Measurements from ENCODE around the gene IPO13.

The IPO13 gene

GRCh38 chr1:43981135-43981491, 34.4 kb downstream of the IPO13 start:
- DNase-seq (ENCODE audit: extremely low read depth, insufficient read length): no peak
- H3K4me3 ChIP-seq (replicated peaks; ENCODE audit: low read depth, low read length): no peak overlapping the region
- no peaks in the 10 kb centered on the region for H3K27me3 ChIP-seq (replicated peaks; ENCODE audit: control insufficient read depth, insufficient read depth, low read length)
- H3K36me3 ChIP-seq (ENCODE audit: control insufficient read depth, insufficient read depth, low read length): peaks cover 16% of the 10 kb centered on the region
- no peak for TF ChIP-seq CTCF (IDR thresholded peaks at IDR 0.05; ENCODE audit: insufficient read depth, low read length, poor library complexity, severe bottlenecking)

DNA sequence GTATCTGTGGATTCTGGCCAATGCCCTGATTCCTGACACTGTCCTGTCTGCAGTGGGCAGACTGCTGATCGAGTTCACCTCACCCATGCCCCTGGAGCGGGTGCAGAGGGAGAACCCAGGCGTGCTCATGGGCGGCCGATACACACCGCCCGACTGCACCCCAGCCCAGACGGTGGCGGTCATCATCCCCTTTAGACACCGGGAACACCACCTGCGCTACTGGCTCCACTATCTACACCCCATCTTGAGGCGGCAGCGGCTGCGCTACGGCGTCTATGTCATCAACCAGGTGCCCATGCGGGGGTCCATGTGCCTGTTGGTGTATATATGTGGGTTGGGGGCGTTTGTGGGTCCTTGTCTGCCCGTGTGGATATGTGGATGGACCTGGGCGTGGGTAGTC, 34.9 kb downstream of the IPO13 start:
- Histone ChIP-seq H3K36me3 (ENCODE audit: control insufficient read depth, insufficient read depth, low read length) (peaks cover 16% of the 10 kb centered on the region), H3K27me3 (replicated peaks; ENCODE audit: control insufficient read depth, insufficient read depth, low read length) (no peaks in the 10 kb centered on the region), H3K4me3 (replicated peaks; ENCODE audit: low read depth, low read length) (no peak overlapping the region)
- DNase-seq (ENCODE audit: extremely low read depth, insufficient read length): no peak
- no peak for TF ChIP-seq CTCF (IDR thresholded peaks at IDR 0.05; ENCODE audit: insufficient read depth, low read length, poor library complexity, severe bottlenecking)

DNA sequence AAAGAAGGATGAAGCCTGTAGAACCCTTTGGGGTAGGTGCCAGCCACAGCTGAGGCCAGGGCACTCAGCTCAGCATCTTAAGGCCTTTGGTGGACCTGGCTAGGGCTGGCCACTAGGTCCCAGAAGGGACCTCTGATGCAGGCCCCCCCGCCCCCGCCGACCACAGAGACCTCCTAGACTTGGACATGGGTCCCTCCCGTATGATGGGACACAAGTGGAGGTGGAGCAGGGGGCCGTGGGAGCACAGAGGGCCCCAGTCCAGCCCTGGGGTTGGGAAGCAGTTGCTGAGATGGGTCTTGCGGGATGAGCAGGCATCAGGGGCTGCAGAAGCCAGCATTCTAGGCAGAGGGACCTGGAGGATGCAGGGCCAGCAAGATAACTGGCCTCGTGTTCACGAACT, 35.5 kb downstream of the IPO13 start:
- no peak for DNase-seq (ENCODE audit: extremely low read depth, insufficient read length)
- H3K36me3 ChIP-seq (ENCODE audit: control insufficient read depth, insufficient read depth, low read length): peaks cover 12% of the 10 kb centered on the region
- TF ChIP-seq CTCF (IDR thresholded peaks at IDR 0.05; ENCODE audit: insufficient read depth, low read length, poor library complexity, severe bottlenecking): no peak

GRCh38 chr1:43982808-43983207, 36.1 kb downstream of the IPO13 start:
- Histone ChIP-seq H3K36me3 (ENCODE audit: control insufficient read depth, insufficient read depth, low read length) (peaks cover 10% of the 10 kb centered on the region), H3K4me3 (replicated peaks; ENCODE audit: low read depth, low read length) (no peak overlapping the region), H3K27me3 (replicated peaks; ENCODE audit: control insufficient read depth, insufficient read depth, low read length) (no peaks in the 10 kb centered on the region)
- TF ChIP-seq CTCF (IDR thresholded peaks at IDR 0.05; ENCODE audit: insufficient read depth, low read length, poor library complexity, severe bottlenecking): no peak
- no peak for DNase-seq (ENCODE audit: extremely low read depth, insufficient read length)

More for the DNA sequence above, 35.5 kb downstream of the IPO13 start:
- Histone ChIP-seq H3K27me3 (replicated peaks; ENCODE audit: control insufficient read depth, insufficient read depth, low read length) (no peaks in the 10 kb centered on the region), H3K4me3 (replicated peaks; ENCODE audit: low read depth, low read length) (no peak overlapping the region)

- Histone ChIP-seq H3K36me3 (ENCODE audit: control insufficient read depth, insufficient read depth, low read length) (peaks cover 6% of the 10 kb centered on the region), H3K4me3 (replicated peaks; ENCODE audit: low read depth, low read length) (no peak overlapping the region), H3K27me3 (replicated peaks; ENCODE audit: control insufficient read depth, insufficient read depth, low read length) (no peaks in the 10 kb centered on the region)
- no peak for DNase-seq (ENCODE audit: extremely low read depth, insufficient read length)
- no peak for TF ChIP-seq CTCF (IDR thresholded peaks at IDR 0.05; ENCODE audit: insufficient read depth, low read length, poor library complexity, severe bottlenecking)
Measured at GRCh38 chr1:43983253-43983899, 36.6 kb downstream of the IPO13 start.

DNA sequence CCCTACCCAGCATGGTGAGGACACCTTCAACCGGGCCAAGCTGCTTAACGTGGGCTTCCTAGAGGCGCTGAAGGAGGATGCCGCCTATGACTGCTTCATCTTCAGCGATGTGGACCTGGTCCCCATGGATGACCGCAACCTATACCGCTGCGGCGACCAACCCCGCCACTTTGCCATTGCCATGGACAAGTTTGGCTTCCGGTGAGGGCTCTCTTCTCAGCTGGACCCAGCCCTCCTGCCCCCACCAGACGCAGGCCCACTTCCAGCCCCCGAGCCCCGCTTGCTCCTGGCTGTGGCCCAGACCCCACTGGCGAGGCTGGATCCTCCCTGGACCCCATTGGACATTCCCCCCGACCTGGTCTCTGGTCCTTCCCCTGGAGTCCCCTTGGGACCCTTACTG, 38.1 kb downstream of the IPO13 start:
- Histone ChIP-seq H3K4me3 (replicated peaks; ENCODE audit: low read depth, low read length) (no peak overlapping the region), H3K36me3 (ENCODE audit: control insufficient read depth, insufficient read depth, low read length) (peaks cover 6% of the 10 kb centered on the region), H3K27me3 (replicated peaks; ENCODE audit: control insufficient read depth, insufficient read depth, low read length) (no peaks in the 10 kb centered on the region)
- no peak for DNase-seq (ENCODE audit: extremely low read depth, insufficient read length)
- no peak for TF ChIP-seq CTCF (IDR thresholded peaks at IDR 0.05; ENCODE audit: insufficient read depth, low read length, poor library complexity, severe bottlenecking)
